ENCODE measurements around the gene RCVRN. TPM values are rescaled to one million over a fixed set of nuclear protein-coding genes. Genes with fewer than 3 reads are reported as not detected.

RCVRN gene
- total RNA-seq (under 1 TPM in 1 of 5 donors, not detected in 4; 0.37 TPM), total RNA-seq (0 to 0.14 (median 0) reads per million in 29 experiments)
- total RNA-seq (2013) = 0.06 TPM

- DNase-seq (no peak), ATAC-seq (replicated peaks in 1 of 4) (no peak)
- peaks cover 0 to 13% of the 10 kb centered on the region in 2 experiments for H3K27me3 ChIP-seq (replicated peaks in 1 of 2; ENCODE audit: control insufficient read depth in 2 of 2, extremely low read depth in 1 of 2, insufficient read depth in 2 of 2, low read length in 1 of 2)
- Mint-ChIP-seq H3K4me3 (no peak within 1 kb of the TSS), H3K9me3 (no peaks in the 10 kb centered on the region), H3K27me3 (peaks cover 0 to 19% of the 10 kb centered on the region in 2 donors), H3K27ac (no peak within 1 kb of the TSS), H3K36me3 (no peaks in the 10 kb centered on the region), H3K4me1 (no peaks in the 10 kb centered on the region)
- H3K4me3 ChIP-seq (ENCODE audit: control insufficient read depth in 1 of 2, extremely low read depth in 1 of 2, low read length in 1 of 2) = no peak within 1 kb of the TSS
- ChIA-PET CTCF (no interaction called here), POLR2A (no interaction called here)
- WGBS (ENCODE audit: insufficient coverage) = 78% methylated on average over 4 of the region's 11 CpGs
- no peaks in the 10 kb centered on the region for H3K9me3 ChIP-seq
- H3K36me3 ChIP-seq (ENCODE audit: control insufficient read depth in 2 of 2, extremely low read depth in 1 of 2, insufficient read depth in 1 of 2, low read length in 1 of 2) = no peaks in the 10 kb centered on the region
- H3K4me1 ChIP-seq (ENCODE audit: control insufficient read depth in 1 of 2, extremely low read depth in 1 of 2, insufficient read depth in 2 of 2, low read length in 2 of 2) = no peaks in the 10 kb centered on the region
- H3K27ac ChIP-seq (ENCODE audit: low read length) = no peak within 1 kb of the TSS
Measured at GRCh38 chr17:9905078-9905415, at the start of gene RCVRN. Gene RCVRN (minus strand): TSS chr17:9905271. CDS start chr17:9905180, 91 bp downstream.

DNA sequence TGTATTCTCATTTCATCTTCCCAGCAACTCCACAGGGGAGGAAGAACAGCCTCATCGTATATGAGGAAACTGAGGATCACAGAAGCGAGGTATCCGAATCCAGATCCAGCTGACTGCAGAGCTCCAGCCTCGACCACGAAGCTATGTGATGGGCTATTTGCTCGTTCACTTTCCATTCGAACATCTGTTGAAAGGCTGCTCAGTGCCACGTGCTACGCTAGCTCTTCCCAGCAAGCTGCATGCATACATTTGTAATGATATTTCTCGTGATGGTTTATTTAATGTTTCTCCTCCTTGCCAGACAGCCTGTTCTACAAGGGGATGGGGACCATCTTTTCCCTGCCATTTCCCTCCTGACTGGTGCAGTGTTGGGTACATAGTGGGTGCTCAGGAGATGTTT is 48.4 kb upstream of the RCVRN start:
- H3K36me3 Mint-ChIP-seq = no peaks in the 10 kb centered on the region
- DNase-seq (no peak), ATAC-seq (replicated peaks in 1 of 4) (no peak)
- Histone ChIP-seq H3K4me3 (ENCODE audit: control insufficient read depth in 1 of 2, extremely low read depth in 1 of 2, low read length in 1 of 2) (no peak overlapping the region), H3K27ac (ENCODE audit: low read length) (no peak overlapping the region), H3K9me3 (no peaks in the 10 kb centered on the region), H3K4me1 (ENCODE audit: control insufficient read depth in 1 of 2, extremely low read depth in 1 of 2, insufficient read depth in 2 of 2, low read length in 2 of 2) (no peaks in the 10 kb centered on the region), H3K36me3 (ENCODE audit: control insufficient read depth in 2 of 2, extremely low read depth in 1 of 2, insufficient read depth in 1 of 2, low read length in 1 of 2) (no peaks in the 10 kb centered on the region), H3K27me3 (replicated peaks in 1 of 2; ENCODE audit: control insufficient read depth in 2 of 2, extremely low read depth in 1 of 2, insufficient read depth in 2 of 2, low read length in 1 of 2) (peaks cover 0 to 10% of the 10 kb centered on the region in 2 experiments)
- H3K27me3 Mint-ChIP-seq = peaks cover 0 to 1% of the 10 kb centered on the region in 2 donors
- no peaks in the 10 kb centered on the region for H3K4me1 Mint-ChIP-seq
- no peaks in the 10 kb centered on the region for H3K9me3 Mint-ChIP-seq
- H3K4me3 Mint-ChIP-seq = no peak overlapping the region
- CTCF ChIA-PET = interaction anchor here in 1 of 2 donors (0.6 kb wide), 1 partner anchor 13 kb away, joined by 3 read pairs; no protein-coding TSS in a partner anchor
- no peak overlapping the region for H3K27ac Mint-ChIP-seq
- 83% methylated on average over 7 of the region's 10 CpGs for WGBS (ENCODE audit: insufficient coverage)
- POLR2A ChIA-PET = no interaction called here

DNA sequence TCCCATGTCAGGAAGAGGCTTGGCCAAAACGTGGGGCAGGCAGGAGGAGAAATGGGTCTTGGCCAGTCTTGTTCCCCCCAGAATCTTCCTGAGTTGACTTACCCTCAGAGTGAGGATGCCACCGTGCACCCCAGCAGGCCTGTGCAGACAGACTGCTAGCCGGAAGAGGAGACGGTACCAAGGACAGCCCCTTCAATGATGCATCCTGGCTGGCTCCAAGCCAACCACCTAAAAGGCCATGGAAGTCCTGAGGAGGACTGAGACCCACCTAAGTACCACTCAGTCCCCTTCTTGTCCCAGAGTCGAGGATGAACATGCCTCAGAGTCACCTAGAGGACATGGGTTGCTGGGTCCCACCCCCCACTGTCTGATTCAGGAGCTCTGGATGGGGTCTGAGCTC is 46.7 kb upstream of the RCVRN start:
- H3K4me1 ChIP-seq (ENCODE audit: control insufficient read depth in 1 of 2, extremely low read depth in 1 of 2, insufficient read depth in 2 of 2, low read length in 2 of 2) = no peaks in the 10 kb centered on the region
- WGBS (ENCODE audit: insufficient coverage) = 94% methylated on average over 3 of the region's 5 CpGs
- Mint-ChIP-seq H3K27ac (no peak overlapping the region), H3K27me3 (peaks cover 0 to 1% of the 10 kb centered on the region in 2 donors), H3K4me1 (no peaks in the 10 kb centered on the region), H3K36me3 (no peaks in the 10 kb centered on the region), H3K9me3 (no peaks in the 10 kb centered on the region), H3K4me3 (no peak overlapping the region)
- no peaks in the 10 kb centered on the region for H3K9me3 ChIP-seq
- peaks cover 0 to 6% of the 10 kb centered on the region in 2 experiments for H3K27me3 ChIP-seq (replicated peaks in 1 of 2; ENCODE audit: control insufficient read depth in 2 of 2, extremely low read depth in 1 of 2, insufficient read depth in 2 of 2, low read length in 1 of 2)
- ChIA-PET POLR2A (no interaction called here), CTCF (no interaction called here)
- DNase-seq = no peak
- no peaks in the 10 kb centered on the region for H3K36me3 ChIP-seq (ENCODE audit: control insufficient read depth in 2 of 2, extremely low read depth in 1 of 2, insufficient read depth in 1 of 2, low read length in 1 of 2)
- H3K27ac ChIP-seq (ENCODE audit: low read length) = no peak overlapping the region
- no peak overlapping the region for H3K4me3 ChIP-seq (ENCODE audit: control insufficient read depth in 1 of 2, extremely low read depth in 1 of 2, low read length in 1 of 2)
- ATAC-seq (replicated peaks in 1 of 4) = no peak

DNA sequence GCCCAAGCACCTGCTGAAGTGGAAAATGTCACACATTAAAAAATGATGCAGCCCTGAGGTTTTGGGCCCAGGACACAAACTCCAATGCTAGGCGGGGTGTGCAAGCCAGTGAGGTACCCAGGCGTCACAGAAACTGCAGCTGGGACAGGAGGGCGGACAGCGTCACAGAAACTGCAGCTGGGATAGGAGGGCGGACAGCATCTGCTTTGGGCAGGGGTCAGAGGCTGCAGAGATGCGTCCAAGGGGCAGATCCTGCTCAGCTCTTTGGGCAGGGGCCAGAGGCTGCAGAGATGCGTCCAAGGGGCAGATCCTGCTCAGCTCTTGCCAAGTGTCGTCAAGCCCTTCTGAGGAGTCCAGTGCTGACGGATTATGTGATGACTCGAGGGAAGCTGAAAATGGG is 43.9 kb upstream of the RCVRN start:
- Mint-ChIP-seq H3K9me3 (no peaks in the 10 kb centered on the region), H3K27me3 (peaks cover 0 to 1% of the 10 kb centered on the region in 2 donors), H3K36me3 (no peaks in the 10 kb centered on the region), H3K27ac (no peak overlapping the region), H3K4me3 (no peak overlapping the region), H3K4me1 (no peaks in the 10 kb centered on the region)
- ChIA-PET POLR2A (no interaction called here), CTCF (no interaction called here)
- H3K36me3 ChIP-seq (ENCODE audit: control insufficient read depth in 2 of 2, extremely low read depth in 1 of 2, insufficient read depth in 1 of 2, low read length in 1 of 2) = no peaks in the 10 kb centered on the region
- no peaks in the 10 kb centered on the region for H3K9me3 ChIP-seq
- 94% methylated on average over 8 of the region's 10 CpGs for WGBS (ENCODE audit: insufficient coverage)
- H3K4me3 ChIP-seq (ENCODE audit: control insufficient read depth in 1 of 2, extremely low read depth in 1 of 2, low read length in 1 of 2) = no peak overlapping the region
- no peaks in the 10 kb centered on the region for H3K27me3 ChIP-seq (replicated peaks in 1 of 2; ENCODE audit: control insufficient read depth in 2 of 2, extremely low read depth in 1 of 2, insufficient read depth in 2 of 2, low read length in 1 of 2)
- ATAC-seq (replicated peaks in 1 of 4) (no peak), DNase-seq (no peak)
- no peak overlapping the region for H3K27ac ChIP-seq (ENCODE audit: low read length)
- no peaks in the 10 kb centered on the region for H3K4me1 ChIP-seq (ENCODE audit: control insufficient read depth in 1 of 2, extremely low read depth in 1 of 2, insufficient read depth in 2 of 2, low read length in 2 of 2)

DNA sequence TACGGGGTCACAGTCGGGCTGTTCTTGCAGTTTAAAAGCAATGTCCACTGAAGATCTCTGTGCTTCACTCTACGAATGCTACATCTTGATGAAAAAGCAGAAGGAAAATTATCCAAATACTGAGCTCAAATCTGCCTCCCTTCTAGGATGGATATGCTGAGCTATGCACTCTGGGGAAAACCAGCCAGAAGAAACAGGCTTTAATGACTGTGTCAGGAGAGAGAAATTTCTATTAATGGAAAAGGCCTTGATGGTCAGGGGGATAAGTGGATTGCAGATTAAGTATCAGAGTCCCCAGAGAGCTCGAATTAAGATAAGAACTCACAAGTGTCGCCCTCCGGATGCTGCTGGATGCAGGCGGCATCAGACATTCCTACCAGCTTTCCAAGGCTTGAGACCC is 39.6 kb upstream of the RCVRN start:
- H3K4me1 ChIP-seq (ENCODE audit: control insufficient read depth in 1 of 2, extremely low read depth in 1 of 2, insufficient read depth in 2 of 2, low read length in 2 of 2) = no peaks in the 10 kb centered on the region
- 82% methylated on average over 6 of the region's 7 CpGs for WGBS (ENCODE audit: insufficient coverage)
- no peaks in the 10 kb centered on the region for H3K36me3 ChIP-seq (ENCODE audit: control insufficient read depth in 2 of 2, extremely low read depth in 1 of 2, insufficient read depth in 1 of 2, low read length in 1 of 2)
- Mint-ChIP-seq H3K4me3 (no peak overlapping the region), H3K36me3 (peaks cover 10% of the 10 kb centered on the region), H3K27me3 (no peaks in the 10 kb centered on the region), H3K4me1 (no peaks in the 10 kb centered on the region), H3K27ac (no peak overlapping the region), H3K9me3 (no peaks in the 10 kb centered on the region)
- no peak for DNase-seq
- POLR2A ChIA-PET = no interaction called here
- CTCF ChIA-PET = interaction anchor here in 1 of 2 donors (0.6 kb wide), 1 partner anchor 246 kb away, joined by 3 read pairs; no protein-coding TSS in a partner anchor
- H3K4me3 ChIP-seq (ENCODE audit: control insufficient read depth in 1 of 2, extremely low read depth in 1 of 2, low read length in 1 of 2) = no peak overlapping the region
- ATAC-seq (replicated peaks in 1 of 4) = no peak
- H3K27me3 ChIP-seq (replicated peaks in 1 of 2; ENCODE audit: control insufficient read depth in 2 of 2, extremely low read depth in 1 of 2, insufficient read depth in 2 of 2, low read length in 1 of 2) = no peaks in the 10 kb centered on the region
- H3K27ac ChIP-seq (ENCODE audit: low read length) = no peak overlapping the region
- H3K9me3 ChIP-seq = no peaks in the 10 kb centered on the region

GRCh38 chr17:9943343-9943742 is 38.3 kb upstream of the RCVRN start:
- DNase-seq (no peak), ATAC-seq (replicated peaks in 1 of 4) (no peak)
- Histone ChIP-seq H3K27me3 (replicated peaks in 1 of 2; ENCODE audit: control insufficient read depth in 2 of 2, extremely low read depth in 1 of 2, insufficient read depth in 2 of 2, low read length in 1 of 2) (no peaks in the 10 kb centered on the region), H3K36me3 (ENCODE audit: control insufficient read depth in 2 of 2, extremely low read depth in 1 of 2, insufficient read depth in 1 of 2, low read length in 1 of 2) (no peaks in the 10 kb centered on the region), H3K4me3 (ENCODE audit: control insufficient read depth in 1 of 2, extremely low read depth in 1 of 2, low read length in 1 of 2) (no peak overlapping the region), H3K9me3 (no peaks in the 10 kb centered on the region), H3K4me1 (ENCODE audit: control insufficient read depth in 1 of 2, extremely low read depth in 1 of 2, insufficient read depth in 2 of 2, low read length in 2 of 2) (no peaks in the 10 kb centered on the region), H3K27ac (ENCODE audit: low read length) (no peak overlapping the region)
- CTCF ChIA-PET = no interaction called here
- 94% methylated on average over 9 of the region's 9 CpGs for WGBS (ENCODE audit: insufficient coverage)
- POLR2A ChIA-PET = no interaction called here
- H3K27me3 Mint-ChIP-seq = no peaks in the 10 kb centered on the region
- H3K4me3 Mint-ChIP-seq = no peak overlapping the region
- H3K36me3 Mint-ChIP-seq = peaks cover 10% of the 10 kb centered on the region
- H3K9me3 Mint-ChIP-seq = peaks cover 0 to 8% (median 1%) of the 10 kb centered on the region in 3 donors
- H3K4me1 Mint-ChIP-seq = no peaks in the 10 kb centered on the region
- H3K27ac Mint-ChIP-seq = no peak overlapping the region

DNA sequence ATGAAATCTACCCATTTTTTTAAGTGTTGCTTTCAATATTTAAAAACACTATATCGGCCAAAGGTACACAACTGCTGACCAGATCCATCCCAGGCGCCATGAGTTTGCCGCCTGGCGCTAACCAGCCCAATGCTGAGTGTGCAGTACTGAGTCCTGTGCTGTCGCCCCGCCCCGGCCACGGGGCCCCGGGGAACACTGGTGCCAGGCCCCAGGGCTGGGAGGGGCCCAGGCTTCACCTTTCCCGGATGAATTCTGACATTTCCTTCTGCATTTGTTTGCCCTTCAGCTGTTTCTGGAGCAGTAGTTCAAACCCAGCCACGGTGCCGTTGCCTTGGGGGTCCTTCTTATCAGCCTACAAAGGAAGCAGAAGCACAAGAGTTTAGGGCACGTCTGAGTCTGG is 37.8 kb upstream of the RCVRN start:
- no peaks in the 10 kb centered on the region for H3K9me3 ChIP-seq
- no peaks in the 10 kb centered on the region for H3K4me1 ChIP-seq (ENCODE audit: control insufficient read depth in 1 of 2, extremely low read depth in 1 of 2, insufficient read depth in 2 of 2, low read length in 2 of 2)
- ChIA-PET CTCF (no interaction called here), POLR2A (no interaction called here)
- Mint-ChIP-seq H3K36me3 (peaks cover 10% of the 10 kb centered on the region), H3K4me3 (no peak overlapping the region), H3K4me1 (no peaks in the 10 kb centered on the region), H3K9me3 (peaks cover 0 to 8% (median 2%) of the 10 kb centered on the region in 3 donors), H3K27me3 (no peaks in the 10 kb centered on the region), H3K27ac (no peak overlapping the region)
- H3K36me3 ChIP-seq (ENCODE audit: control insufficient read depth in 2 of 2, extremely low read depth in 1 of 2, insufficient read depth in 1 of 2, low read length in 1 of 2) = no peaks in the 10 kb centered on the region
- WGBS (ENCODE audit: insufficient coverage) = 72% methylated on average over 13 of the region's 13 CpGs
- H3K4me3 ChIP-seq (ENCODE audit: control insufficient read depth in 1 of 2, extremely low read depth in 1 of 2, low read length in 1 of 2) = no peak overlapping the region
- no peak for DNase-seq
- ATAC-seq (replicated peaks in 1 of 4) = no peak
- H3K27me3 ChIP-seq (replicated peaks in 1 of 2; ENCODE audit: control insufficient read depth in 2 of 2, extremely low read depth in 1 of 2, insufficient read depth in 2 of 2, low read length in 1 of 2) = no peaks in the 10 kb centered on the region
- no peak overlapping the region for H3K27ac ChIP-seq (ENCODE audit: low read length)

All from T-cell (primary cell).